GM10248 (cell line): ENCODE results near the gene RBM6.

Experiments used
- CTCF ChIA-PET: fragments of 300-600 bp; sonication (Branson Sonifier 250); formaldehyde crosslinking; extraction: SDS; loops from one replicate; lab custom pipeline; 2021; ENCODE audit warnings: antibody characterized with exemption; lab: Yijun Ruan, JAX
- POLR2A ChIA-PET: fragments of 350-650 bp; sonication (Branson Sonifier 250); formaldehyde crosslinking; extraction: SDS; loops from one replicate; lab custom pipeline; 2020; ENCODE audit warnings: antibody characterized with exemption; lab: Yijun Ruan, JAX
- DNase-seq: peaks from one replicate; pipeline ENCODE4 v3.0.0; 2012; ENCODE audit errors: extremely low spot score
- TF ChIP-seq, protein P1 (sequence below): IDR thresholded peaks from 2 replicates; pipeline ENCODE4 v1.5.1; 2012; ENCODE audit warnings: mild to moderate bottlenecking, low read depth; ENCODE audit errors: extremely low read depth, missing control alignments, control extremely low read depth

Gene RBM6

DNA sequence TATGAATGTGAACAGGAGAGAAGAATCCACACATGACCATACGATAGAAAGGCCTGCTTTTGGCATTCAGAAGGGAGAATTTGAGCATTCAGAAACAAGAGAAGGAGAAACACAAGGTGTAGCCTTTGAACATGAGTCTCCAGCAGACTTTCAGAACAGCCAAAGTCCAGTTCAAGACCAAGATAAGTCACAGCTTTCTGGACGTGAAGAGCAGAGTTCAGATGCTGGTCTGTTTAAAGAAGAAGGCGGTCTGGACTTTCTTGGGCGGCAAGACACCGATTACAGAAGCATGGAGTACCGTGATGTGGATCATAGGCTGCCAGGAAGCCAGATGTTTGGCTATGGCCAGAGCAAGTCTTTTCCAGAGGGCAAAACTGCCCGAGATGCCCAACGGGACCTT is 28.4 kb downstream of the RBM6 start:
- CTCF ChIA-PET, result no interaction called here
- POLR2A ChIA-PET, result no interaction called here
- no peak for DNase-seq
- TF ChIP-seq, protein P1, sequence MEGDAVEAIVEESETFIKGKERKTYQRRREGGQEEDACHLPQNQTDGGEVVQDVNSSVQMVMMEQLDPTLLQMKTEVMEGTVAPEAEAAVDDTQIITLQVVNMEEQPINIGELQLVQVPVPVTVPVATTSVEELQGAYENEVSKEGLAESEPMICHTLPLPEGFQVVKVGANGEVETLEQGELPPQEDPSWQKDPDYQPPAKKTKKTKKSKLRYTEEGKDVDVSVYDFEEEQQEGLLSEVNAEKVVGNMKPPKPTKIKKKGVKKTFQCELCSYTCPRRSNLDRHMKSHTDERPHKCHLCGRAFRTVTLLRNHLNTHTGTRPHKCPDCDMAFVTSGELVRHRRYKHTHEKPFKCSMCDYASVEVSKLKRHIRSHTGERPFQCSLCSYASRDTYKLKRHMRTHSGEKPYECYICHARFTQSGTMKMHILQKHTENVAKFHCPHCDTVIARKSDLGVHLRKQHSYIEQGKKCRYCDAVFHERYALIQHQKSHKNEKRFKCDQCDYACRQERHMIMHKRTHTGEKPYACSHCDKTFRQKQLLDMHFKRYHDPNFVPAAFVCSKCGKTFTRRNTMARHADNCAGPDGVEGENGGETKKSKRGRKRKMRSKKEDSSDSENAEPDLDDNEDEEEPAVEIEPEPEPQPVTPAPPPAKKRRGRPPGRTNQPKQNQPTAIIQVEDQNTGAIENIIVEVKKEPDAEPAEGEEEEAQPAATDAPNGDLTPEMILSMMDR, result no peak

DNA sequence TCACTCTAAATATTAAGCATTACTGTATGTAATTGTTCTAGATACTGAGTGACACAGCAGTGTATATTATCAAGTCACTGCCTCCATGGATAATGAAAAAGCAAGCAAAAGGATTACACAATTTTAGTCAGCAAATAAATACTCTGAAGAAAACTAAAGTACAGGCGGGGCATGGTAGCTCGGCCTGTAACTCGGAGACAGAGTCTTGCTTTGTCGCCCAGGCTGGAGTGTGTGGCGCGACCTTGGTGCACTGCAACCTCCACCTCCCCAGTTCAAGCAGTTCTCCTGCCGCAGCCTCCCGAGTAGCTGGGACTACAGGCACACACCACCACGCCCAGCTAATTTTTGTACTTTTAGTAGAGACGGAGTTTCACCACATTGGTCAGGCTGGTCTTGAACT is 32.7 kb downstream of the RBM6 start:
- POLR2A ChIA-PET, result interaction anchor here (0.6 kb wide), 1 partner anchor 32 kb away, joined by 5 read pairs; no protein-coding TSS in a partner anchor
- no peak for DNase-seq
- TF ChIP-seq, protein P1, result no peak
- CTCF ChIA-PET, result interaction anchor here (0.7 to 1.3 kb wide), 2 partner anchors 9 to 14 kb away, joined by 4 read pairs; no protein-coding TSS in a partner anchor

GRCh38 chr3:49976942-49977341 is 37.0 kb downstream of the RBM6 start:
- POLR2A ChIA-PET, result no interaction called here
- DNase-seq, result no peak
- TF ChIP-seq, protein P1, result no peak
- CTCF ChIA-PET, result no interaction called here

- DNase-seq, result no peak
- TF ChIP-seq, protein P1, result no peak
- ChIA-PET CTCF (interaction anchor here (0.8 to 1.7 kb wide), 3 partner anchors 9 to 145 kb away, joined by 4 read pairs; no protein-coding TSS in a partner anchor), POLR2A (no interaction called here)
Observed at GRCh38 chr3:49984394-49984793, 44.4 kb downstream of the RBM6 start.

- CTCF ChIA-PET, result interaction anchor here (1.2 to 1.6 kb wide), 2 partner anchors 11 to 153 kb away, joined by 3 read pairs; no protein-coding TSS in a partner anchor
- TF ChIP-seq, protein P1, result no peak
- no peak for DNase-seq
- POLR2A ChIA-PET, result interaction anchor here (0.5 kb wide), 1 partner anchor 187 kb away, joined by 3 read pairs; no protein-coding TSS in a partner anchor
Observed at GRCh38 chr3:49992326-49992725, 52.4 kb downstream of the RBM6 start.

DNA sequence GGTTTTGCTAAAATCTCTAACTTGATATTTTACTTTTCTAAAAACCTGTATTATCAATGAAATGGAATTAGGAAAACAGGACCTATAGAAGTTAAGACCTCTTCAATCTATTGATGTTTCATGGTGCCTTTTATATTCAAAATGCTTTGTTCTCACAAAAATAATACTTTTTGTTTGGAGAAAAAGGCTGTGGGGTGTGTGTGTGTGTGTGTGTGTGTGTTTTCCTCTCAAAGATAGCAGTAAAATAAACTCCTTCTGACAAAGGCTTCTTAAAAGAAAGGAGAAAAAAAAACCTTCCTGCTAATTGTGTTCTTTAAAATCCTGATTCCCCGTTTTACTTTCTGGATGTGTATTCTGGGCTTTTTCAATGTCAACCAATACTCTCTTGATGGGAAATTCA is 54.5 kb downstream of the RBM6 start:
- CTCF ChIA-PET, result interaction anchor here (1.5 to 1.8 kb wide), 2 partner anchors 11 kb away, joined by 4 to 7 read pairs; no protein-coding TSS in a partner anchor
- POLR2A ChIA-PET, result no interaction called here
- TF ChIP-seq, protein P1, result no peak
- no peak for DNase-seq

DNA sequence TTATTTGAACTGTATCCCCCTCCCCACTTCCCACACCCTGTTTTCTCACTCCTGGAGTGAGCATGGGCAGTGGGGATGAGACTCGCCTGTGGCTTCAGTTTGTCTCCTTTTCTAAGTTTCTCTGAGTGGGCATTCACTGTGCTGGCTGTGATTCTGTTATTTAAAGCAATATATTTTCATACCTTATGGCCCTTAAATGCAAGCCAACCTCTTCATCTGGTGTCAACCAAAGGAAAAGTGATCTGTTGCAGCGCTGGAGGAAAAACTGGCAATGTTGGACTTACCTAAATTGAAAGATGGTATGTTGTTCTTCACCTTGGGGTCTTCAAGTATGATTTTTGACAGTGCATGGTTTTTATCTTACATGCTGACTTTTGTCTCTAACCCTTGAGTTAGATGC is 56.1 kb downstream of the RBM6 start:
- POLR2A ChIA-PET, result no interaction called here
- no peak for DNase-seq
- TF ChIP-seq, protein P1, result no peak
- CTCF ChIA-PET, result no interaction called here
